HepG2 (cell line): Measurements from ENCODE around the gene CACNA2D3. TPM values are rescaled to one million over a fixed set of nuclear protein-coding genes. Genes with fewer than 3 reads are reported as not detected.

Source experiments
- DBP ChIP-seq: sonication (generic); formaldehyde crosslinking; IDR thresholded peaks from 2 replicates; pipeline ENCODE4 v1.4.0; 2020; ENCODE audit warnings: missing genetic modification reagents; ENCODE audit errors: not compliant biosample characterization
- E2F5 ChIP-seq: sonication (generic); formaldehyde crosslinking; conservative IDR thresholded peaks from 2 replicates; pipeline ENCODE4 v1.4.0; 2020; ENCODE audit warnings: missing genetic modification reagents
- FOSL2 ChIP-seq: sonication (generic); formaldehyde crosslinking; IDR thresholded peaks from 2 replicates; pipeline ENCODE4 v1.4.0; 2020; ENCODE audit warnings: missing genetic modification reagents
- HNF4G ChIP-seq, 2 experiments: sonication (generic) in 1 of 2; formaldehyde crosslinking in 1 of 2; IDR thresholded peaks; 2 replicates each; pipeline versions ENCODE4 v1.4.0 to v1.6.1; 2011 to 2020; ENCODE audit warnings: borderline replicate concordance in 2 of 2, low read depth in 2 of 2, mild to moderate bottlenecking in 2 of 2, low read length in 1 of 2, missing genetic modification reagents in 1 of 2, moderate library complexity in 1 of 2
- IKZF1 ChIP-seq: fragments of 450-650 bp; IDR thresholded peaks from 2 replicates; pipeline ENCODE4 v1.7.1; 2016
- MLXIP ChIP-seq: sonication (generic); formaldehyde crosslinking; IDR thresholded peaks from 2 replicates; pipeline ENCODE4 v1.9.0; 2021; ENCODE audit warnings: missing genetic modification reagents, borderline replicate concordance
- RXRA ChIP-seq: sonication (generic); formaldehyde crosslinking; IDR thresholded peaks from 2 replicates; pipeline ENCODE4 v1.5.1; 2020; ENCODE audit warnings: missing genetic modification reagents
- SNAPC4 ChIP-seq: sonication (generic); formaldehyde crosslinking; IDR thresholded peaks from 2 replicates; pipeline ENCODE4 v1.4.0; 2020; ENCODE audit warnings: mild to moderate bottlenecking, missing genetic modification reagents
- SP140L ChIP-seq: sonication (generic); formaldehyde crosslinking; IDR thresholded peaks from 2 replicates; pipeline ENCODE4 v1.4.0; 2020; ENCODE audit warnings: missing genetic modification reagents, borderline replicate concordance
- TFE3 ChIP-seq: IDR thresholded peaks from 2 replicates; pipeline ENCODE4 v1.6.1; 2016
- XBP1 ChIP-seq: sonication (generic); formaldehyde crosslinking; IDR thresholded peaks from 2 replicates; pipeline ENCODE4 v1.5.0; 2020; ENCODE audit warnings: missing genetic modification reagents
- ZNF20 ChIP-seq: sonication (generic); formaldehyde crosslinking; IDR thresholded peaks from 2 replicates; pipeline ENCODE4 v1.4.0; 2020; ENCODE audit warnings: mild to moderate bottlenecking, moderate library complexity, missing genetic modification reagents
- ZNF24 ChIP-seq: fragments of 450-650 bp; IDR thresholded peaks from 2 replicates; pipeline ENCODE4 v1.6.1; 2017; ENCODE audit warnings: antibody characterized with exemption, mild to moderate bottlenecking
- ZNF280D ChIP-seq: sonication (generic); formaldehyde crosslinking; IDR thresholded peaks from 2 replicates; pipeline ENCODE4 v1.5.1; 2020; ENCODE audit warnings: mild to moderate bottlenecking, missing genetic modification reagents
- ZNF607 ChIP-seq: sonication (generic); formaldehyde crosslinking; IDR thresholded peaks from 2 replicates; pipeline ENCODE4 v1.5.1; 2020; ENCODE audit warnings: missing genetic modification reagents, mild to moderate bottlenecking, borderline replicate concordance
- polyA plus RNA-seq, 8 experiments: library from polyadenylated mRNA; depleted of rRNA in 3 of 8; stranded (reverse) in 7 of 8; unstranded in 1 of 8; fragments of >200 nt; fragmentation: Illumina TruSeq in 4 of 8; extraction: Trizol in 4 of 8; gene quantifications; 2 replicates each; pipeline versions ENCODE4 v1.2.1 to v1.2.3, GENCODE V29; 2011 to 2016; ENCODE audit warnings: low read depth in 4 of 8, missing spikeins in 1 of 8, mixed read lengths in 1 of 8; ENCODE audit not compliant: insufficient read depth in 1 of 8
- total RNA-seq, 5 experiments: library from RNA; depleted of rRNA; stranded (reverse); fragments of >200 nt; fragmentation: Illumina TruSeq; extraction: Trizol; gene quantifications; 2 replicates each; pipeline ENCODE4 v1.2.3, GENCODE V29; 2016; ENCODE audit warnings: low read depth in 1 of 5

CACNA2D3 gene
- total and polyA plus RNA-seq, 2 of the 13 experiments (the other 11 are each of a cell fraction or from before 2014, with no cell fraction given) = not detected

GRCh38 chr3:54447427-54447826 lies 325.1 kb downstream of the CACNA2D3 start (continued):
- TF ChIP-seq ZNF607 (CRISPR knock-in tag) (no peak), ZNF24 (no peak), RXRA (CRISPR knock-in tag) (no peak), HNF4G (IDR thresholded peaks at IDR 0.05; ENCODE audit: borderline replicate concordance, low read depth, low read length) (no peak), HNF4G (CRISPR knock-in tag; IDR thresholded peaks at IDR 0.05; ENCODE audit: borderline replicate concordance, low read depth) (no peak), IKZF1 (no peak), TFE3 (CRISPR knock-in tag) (peak; percentile 60; the same call in 1 of the 2 replicates), SNAPC4 (CRISPR knock-in tag) (no peak), ZNF280D (CRISPR knock-in tag) (no peak), DBP (no peak), E2F5 (no peak), MLXIP (no peak), FOSL2 (CRISPR knock-in tag) (peak; percentile 64), XBP1 (no peak), SP140L (CRISPR knock-in tag) (no peak), ZNF20 (no peak)
